SK-N-DZ (cell line): ENCODE measurements around the gene CHRNB4.
"Not testable (repeated sequence)": the region's sequence is repeated elsewhere in the genome, so short reads cannot be mapped to it uniquely, and the experiment has no call there.

Experiments
- DNase-seq: peaks from one replicate; pipeline ENCODE4 v3.0.0-alpha.2; 2015; ENCODE audit warnings: low spot score
- small RNA-seq, 2 experiments: library from RNA; depleted of rRNA; stranded (forward); fragments of <200 nt; gene quantifications; one replicate each; pipeline ENCODE3, GENCODE V24; 2014

Gene CHRNB4

DNA sequence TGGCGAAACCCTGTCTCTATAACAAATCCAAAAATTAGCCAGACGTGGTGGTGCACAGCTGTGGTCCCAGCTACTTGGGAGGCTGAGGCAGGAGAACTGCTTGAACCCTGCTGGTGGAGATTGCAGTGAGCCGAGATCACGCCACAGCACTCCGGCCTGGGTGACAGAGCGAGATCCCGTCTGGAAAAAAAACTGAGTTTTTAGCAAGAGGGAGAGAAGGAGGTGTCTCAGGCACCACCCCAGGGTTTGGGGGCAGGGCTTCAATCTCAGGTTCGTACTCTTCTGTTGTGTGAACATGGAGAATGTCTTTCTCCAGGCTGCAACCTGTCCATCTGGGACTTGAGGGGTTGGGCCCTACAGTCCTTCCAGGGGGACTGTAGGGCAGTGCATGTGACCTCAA, 22.9 kb downstream of the CHRNB4 start:
- no peak for DNase-seq

DNA sequence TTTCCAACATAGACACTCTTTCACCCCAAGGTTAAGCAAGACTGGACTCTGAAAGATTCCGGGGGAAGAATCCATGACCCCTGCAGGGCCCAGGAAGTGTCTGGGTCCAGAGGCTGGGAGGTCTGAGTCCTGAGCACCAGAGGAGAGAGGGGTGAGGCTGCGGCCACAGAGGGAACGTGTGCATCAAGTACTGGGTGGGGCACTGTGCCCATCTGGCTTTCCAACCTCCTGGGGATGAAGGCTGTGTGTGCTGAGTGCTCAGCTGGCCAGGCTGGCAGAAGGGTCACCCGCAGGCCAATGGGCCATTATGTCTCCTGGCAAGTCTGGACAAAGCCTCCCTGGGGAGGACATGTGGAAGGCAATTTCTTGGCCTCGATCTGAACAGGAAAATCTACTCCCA, 23.5 kb downstream of the CHRNB4 start:
- DNase-seq: no peak

DNA sequence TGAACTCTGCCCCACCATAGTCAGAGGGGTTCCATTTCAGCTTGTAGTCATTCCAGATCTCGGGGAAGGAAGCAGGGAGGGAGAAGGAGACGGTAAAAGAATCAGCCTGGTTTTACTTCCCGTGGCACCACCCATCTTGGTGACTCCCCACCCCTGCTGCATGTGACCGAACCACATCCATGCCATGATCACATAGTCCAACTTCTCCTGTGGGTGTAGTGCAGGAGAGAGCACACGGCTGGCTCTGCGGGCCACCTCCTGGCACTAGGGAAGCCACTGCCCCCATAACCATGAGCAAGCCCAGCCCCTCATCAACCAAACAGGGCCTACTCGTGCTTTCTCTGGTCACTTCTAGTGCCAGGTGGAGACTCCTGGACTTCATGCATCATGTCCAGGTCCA, 23.9 kb downstream of the CHRNB4 start:
- DNase-seq: no peak

GRCh38 chr15:78616506-78616905, 24.5 kb downstream of the CHRNB4 start:
- DNase-seq: no peak

- DNase-seq: no peak
Observed at GRCh38 chr15:78615151-78615589, 25.8 kb downstream of the CHRNB4 start.

DNA sequence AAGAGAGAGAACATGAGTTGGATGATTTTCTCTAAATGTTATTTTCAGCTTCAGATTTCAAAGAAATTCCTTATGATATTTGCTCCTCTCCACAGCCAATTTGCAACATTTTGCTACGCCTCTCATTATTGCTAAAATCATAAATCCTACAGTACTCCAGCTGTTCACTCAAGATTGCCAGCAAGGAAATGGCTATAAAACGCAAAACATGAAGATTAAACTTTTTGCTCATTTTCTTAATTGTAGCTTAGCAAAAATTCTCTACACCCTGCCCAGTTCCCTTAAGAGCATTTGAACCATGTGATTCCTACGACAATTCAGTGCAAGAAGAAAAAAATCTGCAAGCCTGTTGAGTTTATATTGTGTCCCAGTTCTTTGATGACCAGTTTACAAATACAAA, 27.0 kb downstream of the CHRNB4 start:
- DNase-seq: no peak

DNA sequence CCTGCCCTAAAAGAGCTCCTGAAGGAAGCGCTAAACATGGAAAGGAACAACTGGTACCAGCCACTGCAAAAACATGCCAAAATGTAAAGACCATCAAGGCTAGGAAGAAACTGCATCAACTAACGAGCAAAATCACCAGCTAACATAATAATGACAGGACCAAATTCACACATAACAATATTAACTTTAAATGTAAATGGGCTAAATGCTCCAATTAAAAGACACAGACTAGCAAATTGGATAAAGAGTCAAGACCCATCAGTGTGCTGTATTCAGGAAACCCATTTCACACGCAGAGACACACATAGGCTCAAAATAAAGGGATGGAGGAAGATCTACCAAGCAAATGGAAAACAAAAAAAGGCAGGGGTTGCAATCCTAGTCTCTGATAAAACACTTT, 31.5 kb downstream of the CHRNB4 start:
- DNase-seq: not testable (repeated sequence)

DNA sequence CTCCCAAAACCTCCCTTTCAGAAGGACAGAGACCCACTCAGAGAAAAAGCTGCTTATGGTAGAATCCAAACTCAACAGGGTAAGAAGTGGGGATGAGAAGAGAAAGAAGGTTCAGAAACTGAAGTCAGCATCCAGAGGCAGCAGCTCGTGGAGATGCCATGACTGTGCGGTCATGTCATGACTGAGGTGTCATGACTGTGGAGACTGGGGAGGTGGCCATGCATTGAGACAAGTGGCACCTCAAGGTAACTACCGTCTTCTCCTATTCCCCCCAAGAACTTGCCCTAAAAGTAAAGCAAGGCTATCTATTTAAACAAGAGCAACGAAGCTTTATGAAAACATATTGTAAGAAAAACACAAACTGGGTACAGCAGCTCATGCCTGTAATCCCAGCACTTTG, 35.3 kb downstream of the CHRNB4 start:
- DNase-seq: no peak

- DNase-seq: no peak
Observed at GRCh38 chr15:78605201-78605600, 35.8 kb downstream of the CHRNB4 start.

DNA sequence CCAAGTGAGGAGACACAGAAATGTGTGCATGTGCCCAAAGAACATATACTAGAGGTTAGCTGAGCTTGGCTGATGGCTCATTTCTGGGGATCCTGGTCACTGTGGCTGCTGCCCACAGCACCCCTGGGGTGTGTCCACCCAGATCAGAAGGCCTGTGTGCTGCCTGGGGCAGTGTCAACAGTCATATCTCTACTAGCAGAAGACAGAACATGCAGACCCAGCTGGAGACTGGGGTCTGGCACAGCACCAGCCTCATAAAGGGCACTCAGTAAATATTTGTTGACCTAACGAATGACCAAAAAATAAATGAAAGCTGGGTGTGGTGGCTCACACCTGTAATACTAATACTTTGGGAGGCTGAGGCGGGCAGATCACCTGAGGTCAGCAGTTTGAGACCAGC, 36.6 kb downstream of the CHRNB4 start:
- no peak for DNase-seq

DNA sequence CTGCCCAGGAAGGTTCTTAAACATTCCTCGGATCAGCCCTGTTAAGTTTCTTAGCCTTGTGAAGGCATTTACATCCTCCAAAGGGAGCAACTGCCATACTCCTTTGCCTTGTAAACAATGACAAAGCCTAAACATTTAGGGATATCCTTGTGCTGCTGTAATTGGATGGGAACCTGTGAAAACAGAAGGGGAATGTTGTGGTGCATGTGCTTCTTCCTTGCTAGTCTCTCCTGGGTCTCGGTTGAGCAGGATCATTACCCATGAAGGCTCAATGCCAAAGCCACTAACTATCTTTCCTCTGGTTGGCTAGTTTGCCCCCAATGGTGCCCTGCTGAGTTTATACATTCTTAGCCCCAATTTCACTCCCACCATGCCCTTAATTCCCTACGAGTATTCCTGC, 37.5 kb downstream of the CHRNB4 start:
- no peak for DNase-seq

DNA sequence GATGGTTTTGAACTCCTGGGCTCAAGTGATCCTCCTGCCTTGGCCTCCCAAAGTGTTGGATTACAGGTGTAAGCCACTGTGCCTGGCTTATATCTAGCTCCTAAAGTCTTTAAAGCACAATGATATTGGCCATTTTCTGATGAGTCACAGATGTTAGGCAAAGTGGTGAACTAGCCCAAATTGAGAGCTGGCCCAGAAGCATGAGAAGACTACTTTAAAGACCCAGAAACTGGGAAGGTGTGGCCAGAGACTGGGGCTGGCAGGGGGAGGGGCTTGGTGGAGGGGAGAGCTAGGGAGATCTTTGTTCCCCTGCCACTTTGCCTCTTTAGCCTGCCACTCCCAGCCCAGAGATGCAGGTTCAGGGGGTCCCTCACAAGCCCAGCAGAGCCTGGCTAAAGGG, 41.8 kb downstream of the CHRNB4 start:
- peak; percentile 5 for DNase-seq

DNA sequence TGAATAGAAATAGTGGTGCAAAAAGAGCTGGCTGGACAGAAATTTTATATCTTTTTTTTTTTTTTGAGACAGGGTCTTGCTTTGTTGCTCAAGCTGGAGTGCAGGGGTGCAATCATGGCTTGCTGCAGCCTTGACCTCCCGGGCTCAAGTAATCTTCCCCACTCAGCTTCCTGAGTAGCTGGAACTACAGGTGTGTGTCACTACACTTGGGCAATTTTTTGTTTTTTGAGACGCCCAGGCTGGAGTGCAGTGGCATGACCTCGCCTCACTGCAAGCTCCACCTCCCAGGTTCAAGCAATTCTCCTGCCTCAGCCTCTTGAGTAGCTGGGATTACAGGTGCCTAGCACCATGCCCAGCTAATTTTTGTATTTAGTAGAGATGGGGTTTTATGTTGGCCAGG, 42.7 kb downstream of the CHRNB4 start:
- DNase-seq: no peak

DNA sequence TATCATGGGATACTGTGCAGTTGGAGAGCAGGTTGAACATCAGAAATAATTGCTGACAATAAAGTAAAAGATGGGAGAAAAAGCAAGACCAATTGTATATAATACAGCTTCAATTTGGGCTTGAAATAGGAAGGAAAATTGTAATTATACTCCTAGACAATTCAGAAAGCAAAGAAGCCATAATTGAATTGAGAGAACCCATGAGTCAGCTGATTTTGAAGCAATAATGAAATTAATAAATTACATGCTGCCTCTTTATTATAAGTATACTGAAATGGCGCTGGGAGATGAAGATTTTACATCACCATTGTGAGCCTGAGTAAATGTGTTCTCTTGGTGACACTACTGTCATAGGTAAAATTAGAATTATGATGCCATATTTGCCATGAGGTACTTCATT, 43.4 kb downstream of the CHRNB4 start:
- no peak for DNase-seq

DNA sequence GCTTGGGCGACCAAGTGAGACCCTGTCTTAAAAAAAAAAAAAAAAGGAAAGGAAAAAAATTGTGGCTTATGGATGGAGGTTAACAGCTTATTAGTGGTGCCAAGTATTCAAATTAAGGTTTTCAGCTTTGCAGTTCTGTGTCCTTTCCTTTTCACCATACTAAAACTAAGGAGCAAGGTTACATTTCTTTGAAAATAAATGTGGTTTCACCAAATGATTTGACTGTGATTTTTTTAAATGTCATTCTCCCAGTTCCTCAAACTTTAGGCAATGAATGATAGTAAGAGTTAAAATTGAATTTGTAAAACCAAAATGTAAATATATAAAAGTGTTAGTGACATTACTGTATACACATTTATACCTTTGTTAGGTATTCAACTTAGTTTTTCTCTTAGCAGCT, 66.1 kb downstream of the CHRNB4 start:
- DNase-seq: no peak

Small RNA genes within 50 kb of the gene (small RNA-seq; reads per million reads assigned to genes)
- 0 reads per million in 2 experiments for gene AC067863.2
